Common myeloid progenitor, CD34-positive (primary cell): ENCODE measurements around the gene CTAGE4.
A peak's percentile ranks its signal among the peaks of the same experiment; 100 is the strongest.
"Not testable (repeated sequence)": the region's sequence is repeated elsewhere in the genome, so short reads cannot be mapped to it uniquely, and the experiment has no call there.

Experiments
- CTCF ChIA-PET: fragments of 350-600 bp; sonication (Branson Sonifier 250); formaldehyde crosslinking; loops from one replicate; lab custom pipeline; 2021; ENCODE audit warnings: antibody characterized with exemption; lab: Charles Lee
- POLR2A ChIA-PET: fragments of 350-600 bp; sonication (Branson Sonifier 250); formaldehyde crosslinking; loops from one replicate; lab custom pipeline; 2021; ENCODE audit warnings: antibody characterized with exemption; lab: Charles Lee
- DNase-seq, 3 donors: peaks; one replicate each; pipeline versions ENCODE4 v3.0.0 to v3.0.0-alpha.2; 2013
- H3K27ac ChIP-seq, 2 experiments: 1 replicate in 1 of 2; 2 replicates in 1 of 2; pipeline ENCODE4 v1.7.0; 2013; ENCODE audit warnings: inconsistent platforms in 2 of 2, low read length in 2 of 2, mild to moderate bottlenecking in 2 of 2, low read depth in 1 of 2, moderate library complexity in 1 of 2; ENCODE audit not compliant: severe bottlenecking in 2 of 2, insufficient read depth in 1 of 2, poor library complexity in 1 of 2
- H3K27me3 ChIP-seq, 5 experiments: replicated peaks in 2 of 5; 1 replicate in 3 of 5; 2 replicates in 2 of 5; pipeline versions ENCODE4 v1.6.1 to v1.7.0; 2013; ENCODE audit warnings: low read length in 4 of 5, mild to moderate bottlenecking in 2 of 5, moderate library complexity in 2 of 5, inconsistent platforms in 1 of 5; ENCODE audit not compliant: insufficient read depth in 5 of 5, control insufficient read depth in 4 of 5
- H3K36me3 ChIP-seq, 4 experiments: 1 replicate in 2 of 4; 2 replicates in 2 of 4; pipeline versions ENCODE4 v1.6.1 to v1.7.0; 2013; ENCODE audit warnings: low read length in 3 of 4, control low read depth in 1 of 4, mild to moderate bottlenecking in 1 of 4; ENCODE audit not compliant: control insufficient read depth in 4 of 4, insufficient read depth in 4 of 4
- H3K4me1 ChIP-seq, 4 experiments: 1 replicate in 3 of 4; 2 replicates in 1 of 4; pipeline versions ENCODE4 v1.6.1 to v1.7.1; 2013; ENCODE audit warnings: low read length in 3 of 4, mild to moderate bottlenecking in 3 of 4, control low read depth in 1 of 4, inconsistent platforms in 1 of 4, moderate library complexity in 1 of 4; ENCODE audit not compliant: control insufficient read depth in 4 of 4, insufficient read depth in 4 of 4; ENCODE audit errors: control extremely low read depth in 1 of 4
- H3K4me3 ChIP-seq, 7 experiments: 1 replicate in 4 of 7; 2 replicates in 3 of 7; pipeline versions ENCODE4 v1.5.1 to v1.7.0; 2013; ENCODE audit warnings: mild to moderate bottlenecking in 7 of 7, low read length in 6 of 7, moderate library complexity in 6 of 7, inconsistent platforms in 2 of 7, low read depth in 2 of 7, control low read depth in 1 of 7; ENCODE audit not compliant: insufficient read depth in 4 of 7, control insufficient read depth in 1 of 7; ENCODE audit errors: extremely low read depth in 1 of 7
- H3K9me3 ChIP-seq, 5 experiments: 1 replicate in 4 of 5; 2 replicates in 1 of 5; pipeline versions ENCODE4 v1.6.1 to v1.7.1; 2013; ENCODE audit warnings: low read length in 4 of 5, mild to moderate bottlenecking in 2 of 5, inconsistent platforms in 1 of 5, low read depth in 1 of 5, moderate library complexity in 1 of 5; ENCODE audit not compliant: control insufficient read depth in 4 of 5, insufficient read depth in 2 of 5; ENCODE audit errors: control extremely low read depth in 1 of 5
- WGBS: methylation state at CpG from one replicate; pipeline ENCODE4 v1.1.5; 2013; ENCODE audit not compliant: insufficient coverage; 5-methylcytosine and 5-hydroxymethylcytosine counted together

Gene CTAGE4

GRCh38 chr7:144164784-144165183 is 18.5 kb upstream of the CTAGE4 start:
- Histone ChIP-seq H3K4me1 (no peaks in the 10 kb centered on the region), H3K27me3 (no peaks in the 10 kb centered on the region), H3K9me3 (no peaks in the 10 kb centered on the region), H3K27ac (no peak overlapping the region), H3K4me3 (no peak overlapping the region), H3K36me3 (no peaks in the 10 kb centered on the region)
- ChIA-PET POLR2A (no interaction called here), CTCF (no interaction called here)
- 71% methylated on average over 1 of the region's 2 CpGs for WGBS
- no peak for DNase-seq

- H3K36me3 ChIP-seq, H3K9me3 ChIP-seq, H3K27ac ChIP-seq, CTCF ChIA-PET, H3K27me3 ChIP-seq, DNase-seq, POLR2A ChIA-PET, H3K4me1 ChIP-seq, H3K4me3 ChIP-seq: not testable (repeated sequence)
- WGBS = 100% methylated on average over 4 of the region's 4 CpGs
These were observed 11.5 kb upstream of the CTAGE4 start for GRCh38 chr7:144171594-144172350.

- Histone ChIP-seq H3K27ac (no peak overlapping the region), H3K4me3 (no peak overlapping the region), H3K4me1 (no peaks in the 10 kb centered on the region), H3K27me3 (no peaks in the 10 kb centered on the region), H3K36me3 (no peaks in the 10 kb centered on the region), H3K9me3 (no peaks in the 10 kb centered on the region)
- ChIA-PET CTCF (no interaction called here), POLR2A (no interaction called here)
- 80% methylated on average over 1 of the region's 5 CpGs for WGBS
- DNase-seq = no peak
These were observed 8.7 kb upstream of the CTAGE4 start for GRCh38 chr7:144174613-144175012.

- H3K9me3 ChIP-seq, H3K36me3 ChIP-seq, POLR2A ChIA-PET, H3K27me3 ChIP-seq, H3K27ac ChIP-seq, H3K4me3 ChIP-seq, H3K4me1 ChIP-seq: not testable (repeated sequence)
- no CpG with 5 or more reads among the region's 10 CpGs for WGBS
- CTCF ChIA-PET = interaction anchor here (0.7 to 1.6 kb wide), 3 partner anchors 51 to 300 kb away, joined by 3 read pairs; no protein-coding TSS in a partner anchor
- DNase-seq = peak; percentile 16 to 60 (median 34)
These were observed 4.7 kb upstream of the CTAGE4 start for GRCh38 chr7:144178380-144179164.

- POLR2A ChIA-PET, H3K9me3 ChIP-seq, H3K27ac ChIP-seq, CTCF ChIA-PET, H3K4me1 ChIP-seq, DNase-seq, H3K4me3 ChIP-seq, H3K36me3 ChIP-seq, H3K27me3 ChIP-seq: not testable (repeated sequence)
- no CpG with 5 or more reads among the region's 2 CpGs for WGBS
These were observed 4.1 kb upstream of the CTAGE4 start for GRCh38 chr7:144179165-144179479.

- H3K27me3 ChIP-seq, POLR2A ChIA-PET, CTCF ChIA-PET, H3K4me3 ChIP-seq, H3K9me3 ChIP-seq, DNase-seq, H3K27ac ChIP-seq, H3K4me1 ChIP-seq, H3K36me3 ChIP-seq: not testable (repeated sequence)
- WGBS = no CpG with 5 or more reads among the region's 5 CpGs
These were observed 4.6 kb downstream of the CTAGE4 start for GRCh38 chr7:144187848-144188247.

GRCh38 chr7:144188578-144189171 is 5.4 kb downstream of the CTAGE4 start:
- H3K36me3 ChIP-seq, H3K4me1 ChIP-seq, H3K9me3 ChIP-seq, CTCF ChIA-PET, DNase-seq, H3K4me3 ChIP-seq, H3K27ac ChIP-seq, H3K27me3 ChIP-seq, POLR2A ChIA-PET: not testable (repeated sequence)
- WGBS = no CpG with 5 or more reads among the region's 3 CpGs
